Fibroblast of skin of back (primary cell): Measurements from ENCODE around the gene FMNL2.

Experiments used
- DNase-seq: peaks from one replicate; pipeline ENCODE4 v3.0.0-alpha.2; 2013

The FMNL2 gene

GRCh38 chr2:152339556-152340286 is 4.7 kb downstream of the FMNL2 start:
- no peak for DNase-seq

GRCh38 chr2:152342259-152343046 is 7.5 kb downstream of the FMNL2 start:
- no peak for DNase-seq

GRCh38 chr2:152343426-152343825 is 8.5 kb downstream of the FMNL2 start:
- peak; percentile 16 for DNase-seq

- DNase-seq: no peak
These were observed 9.7 kb downstream of the FMNL2 start for GRCh38 chr2:152344579-152345195.

GRCh38 chr2:152347076-152347475 is 12.1 kb downstream of the FMNL2 start:
- DNase-seq: peak; percentile 60

GRCh38 chr2:152348388-152348787 is 13.4 kb downstream of the FMNL2 start:
- no peak for DNase-seq

GRCh38 chr2:152349416-152349815 is 14.4 kb downstream of the FMNL2 start:
- DNase-seq: no peak

GRCh38 chr2:152350155-152350679 is 15.2 kb downstream of the FMNL2 start:
- no peak for DNase-seq

- no peak for DNase-seq
These were observed 17.6 kb downstream of the FMNL2 start for GRCh38 chr2:152352616-152353015.

GRCh38 chr2:152353364-152353763 is 18.4 kb downstream of the FMNL2 start:
- DNase-seq: no peak

GRCh38 chr2:152354069-152354755 is 19.2 kb downstream of the FMNL2 start:
- DNase-seq: peak; percentile 25

- DNase-seq: peak; percentile 53
These were observed 19.9 kb downstream of the FMNL2 start for GRCh38 chr2:152354909-152355308.

GRCh38 chr2:152355409-152355831 is 20.4 kb downstream of the FMNL2 start:
- DNase-seq: no peak

GRCh38 chr2:152359573-152360363 is 24.8 kb downstream of the FMNL2 start:
- DNase-seq: no peak

- no peak for DNase-seq
These were observed 29.0 kb downstream of the FMNL2 start for GRCh38 chr2:152363936-152364335.

GRCh38 chr2:152367547-152368390 is 32.8 kb downstream of the FMNL2 start:
- no peak for DNase-seq

GRCh38 chr2:152369176-152369860 is 34.3 kb downstream of the FMNL2 start:
- peak; percentile 82 for DNase-seq

- DNase-seq: no peak
These were observed 35.8 kb downstream of the FMNL2 start for GRCh38 chr2:152370783-152371182.

GRCh38 chr2:152372438-152372984 is 37.5 kb downstream of the FMNL2 start:
- DNase-seq: no peak

GRCh38 chr2:152375174-152375573 is 40.2 kb downstream of the FMNL2 start:
- no peak for DNase-seq
